Body of pancreas (tissue), 4 donors: ENCODE data around the gene CST8.

Source experiments
- CTCF ChIP-seq, 7 experiments: fragments of 450-650 bp in 4 of 7; fragments of 200-600 bp in 3 of 7; sonication (generic) in 3 of 7; IDR thresholded peaks; one replicate each; pipeline ENCODE4 v1.5.1; 2016 to 2019; ENCODE audit warnings: antibody characterized with exemption in 7 of 7
- POLR2A ChIP-seq, 3 donors: fragments of 450-650 bp; IDR thresholded peaks; one replicate each; pipeline ENCODE4 v1.6.1; 2016; ENCODE audit warnings: antibody characterized with exemption in 3 of 3, mild to moderate bottlenecking in 2 of 3

- TF ChIP-seq CTCF (IDR thresholded peaks at IDR 0.05), result no peak
- no peak for TF ChIP-seq POLR2A (IDR thresholded peaks at IDR 0.05)
Measured at GRCh38 chr20:23519556-23519955, 28.6 kb downstream of the CST8 start.
